Right lobe of liver (tissue), 4 donors: Measurements from ENCODE around the gene MEOX1.

Source experiments
- POLR2A ChIP-seq: fragments of 450-650 bp; IDR thresholded peaks from one replicate; pipeline ENCODE4 v1.6.1; 2017; ENCODE audit warnings: antibody characterized with exemption, mild to moderate bottlenecking
- TF ChIP-seq, protein P1 (sequence below), 4 donors: fragments of 200-600 bp in 3 of 4; fragments of 450-650 bp in 1 of 4; IDR thresholded peaks; one replicate each; pipeline versions ENCODE4 v1.5.1 to v1.8.0; 2016 to 2022; ENCODE audit warnings: antibody characterized with exemption in 4 of 4, mild to moderate bottlenecking in 2 of 4
- donor health status: DM: no; HTN: no; CAD: no.
- donor health status: DM: no; HTN: no; CAD: no.
- donor health status: DM: no; HTN: yes; CAD: no.

DNA sequence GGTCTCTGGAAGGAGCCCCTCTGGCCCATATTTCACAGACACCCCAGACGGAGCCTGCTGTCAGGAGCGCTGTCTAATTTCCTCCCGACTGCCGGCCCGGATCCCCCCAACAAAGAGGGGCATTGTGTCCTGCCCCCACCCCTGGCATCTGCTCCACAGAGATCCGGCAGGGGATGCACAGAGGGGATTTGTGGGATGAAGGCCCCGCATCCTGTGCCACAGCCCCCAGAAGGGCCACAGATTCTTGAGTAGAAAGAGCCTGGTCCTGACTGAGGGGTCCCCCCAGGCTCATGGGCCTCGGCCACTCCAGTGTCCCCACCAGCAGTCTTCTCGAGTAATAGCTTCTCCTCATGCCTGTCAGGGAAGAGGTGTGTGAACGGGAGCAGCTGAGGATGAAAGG, 29.5 kb downstream of the MEOX1 start:
- TF ChIP-seq, protein P1, sequence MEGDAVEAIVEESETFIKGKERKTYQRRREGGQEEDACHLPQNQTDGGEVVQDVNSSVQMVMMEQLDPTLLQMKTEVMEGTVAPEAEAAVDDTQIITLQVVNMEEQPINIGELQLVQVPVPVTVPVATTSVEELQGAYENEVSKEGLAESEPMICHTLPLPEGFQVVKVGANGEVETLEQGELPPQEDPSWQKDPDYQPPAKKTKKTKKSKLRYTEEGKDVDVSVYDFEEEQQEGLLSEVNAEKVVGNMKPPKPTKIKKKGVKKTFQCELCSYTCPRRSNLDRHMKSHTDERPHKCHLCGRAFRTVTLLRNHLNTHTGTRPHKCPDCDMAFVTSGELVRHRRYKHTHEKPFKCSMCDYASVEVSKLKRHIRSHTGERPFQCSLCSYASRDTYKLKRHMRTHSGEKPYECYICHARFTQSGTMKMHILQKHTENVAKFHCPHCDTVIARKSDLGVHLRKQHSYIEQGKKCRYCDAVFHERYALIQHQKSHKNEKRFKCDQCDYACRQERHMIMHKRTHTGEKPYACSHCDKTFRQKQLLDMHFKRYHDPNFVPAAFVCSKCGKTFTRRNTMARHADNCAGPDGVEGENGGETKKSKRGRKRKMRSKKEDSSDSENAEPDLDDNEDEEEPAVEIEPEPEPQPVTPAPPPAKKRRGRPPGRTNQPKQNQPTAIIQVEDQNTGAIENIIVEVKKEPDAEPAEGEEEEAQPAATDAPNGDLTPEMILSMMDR (IDR thresholded peaks at IDR 0.05), result no peak
- no peak for TF ChIP-seq POLR2A
